Fibroblast of skin of right quadriceps (primary cell): ENCODE data around the gene MRPL32.

Experiments used
- DNase-seq: peaks from one replicate; pipeline ENCODE4 v3.0.0-alpha.2; 2013

Gene MRPL32

DNA sequence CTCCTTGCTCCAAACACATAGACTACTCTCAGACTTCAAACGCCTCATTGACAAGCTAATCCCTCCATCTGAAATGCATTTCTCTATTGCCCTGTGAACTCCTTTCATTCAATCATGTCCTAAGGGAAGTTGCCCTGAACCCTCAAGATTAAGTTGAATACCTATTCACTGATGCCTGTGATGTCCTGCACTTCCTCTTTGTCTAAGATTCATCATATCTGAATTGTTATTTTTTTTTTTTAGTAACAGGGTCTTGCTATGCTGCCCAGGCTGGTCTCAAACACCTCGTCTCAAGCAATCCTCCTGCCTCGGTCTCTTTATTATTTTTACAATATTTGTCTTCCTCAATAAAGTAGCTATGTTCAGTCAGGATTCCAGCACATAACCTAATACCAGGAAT is 3.4 kb upstream of the MRPL32 start:
- no peak for DNase-seq

DNA sequence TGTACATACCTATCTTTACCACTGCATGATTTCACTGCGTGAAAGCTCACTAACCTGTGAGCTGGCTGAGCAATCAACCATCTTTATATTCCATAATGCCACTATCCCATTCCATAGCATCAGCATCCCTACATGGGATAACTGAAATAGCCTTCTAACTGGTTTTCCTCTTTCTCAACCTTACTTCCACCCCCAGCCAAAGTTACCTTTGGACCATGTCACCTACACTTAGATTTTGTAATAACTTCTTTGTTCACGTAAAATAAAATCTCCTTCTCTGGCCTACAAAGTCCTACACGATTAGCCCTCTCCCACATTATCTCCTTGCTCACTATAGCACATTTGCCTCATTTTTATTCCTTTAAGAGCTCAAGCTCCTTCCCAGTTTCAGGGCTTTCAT is 2.7 kb upstream of the MRPL32 start:
- DNase-seq, result no peak

DNA sequence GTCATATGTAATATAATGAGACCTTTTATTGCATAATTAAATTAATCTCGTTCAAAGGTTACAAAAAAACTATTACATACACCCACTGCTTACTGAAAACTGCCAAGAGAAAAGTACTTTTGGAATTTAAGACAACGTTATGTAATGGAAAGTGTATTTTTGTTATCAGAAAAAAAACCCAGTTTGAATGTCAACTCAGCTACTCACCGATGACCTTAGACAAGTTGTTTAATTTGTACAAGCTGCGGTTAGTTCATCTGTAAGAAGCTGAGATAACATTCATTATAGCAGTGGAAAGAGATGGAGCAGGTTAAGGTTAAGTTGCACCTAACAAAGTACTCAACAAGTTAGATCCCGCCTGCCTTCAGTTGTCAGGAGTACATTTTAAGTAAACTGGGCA is 1.3 kb upstream of the MRPL32 start:
- DNase-seq, result no peak

GRCh38 chr7:42931447-42931833 is 736 bp upstream of the MRPL32 start:
- no peak for DNase-seq

- DNase-seq, result peak; percentile 43
Observed at GRCh38 chr7:42932811-42933591, 825 bp downstream of the MRPL32 start.

DNA sequence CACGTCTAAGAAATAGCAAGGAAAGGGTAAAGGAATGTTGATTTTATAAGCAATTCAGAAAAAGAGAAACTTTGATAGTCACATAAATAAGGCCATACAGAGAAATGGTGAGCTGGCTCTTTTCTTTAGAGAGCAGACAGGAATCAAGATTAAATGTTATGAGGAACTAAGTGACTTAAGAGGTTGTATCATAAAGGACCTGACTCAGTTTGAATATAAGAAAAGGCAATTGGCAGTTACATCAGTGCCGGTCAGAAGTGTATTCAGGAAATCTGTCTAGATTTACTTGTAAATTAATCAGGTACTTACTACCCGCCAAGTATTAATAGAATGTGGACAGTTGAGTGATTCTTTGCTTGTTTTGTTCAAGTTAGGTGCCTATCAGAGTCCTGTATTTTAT is 2.1 kb downstream of the MRPL32 start:
- no peak for DNase-seq

DNA sequence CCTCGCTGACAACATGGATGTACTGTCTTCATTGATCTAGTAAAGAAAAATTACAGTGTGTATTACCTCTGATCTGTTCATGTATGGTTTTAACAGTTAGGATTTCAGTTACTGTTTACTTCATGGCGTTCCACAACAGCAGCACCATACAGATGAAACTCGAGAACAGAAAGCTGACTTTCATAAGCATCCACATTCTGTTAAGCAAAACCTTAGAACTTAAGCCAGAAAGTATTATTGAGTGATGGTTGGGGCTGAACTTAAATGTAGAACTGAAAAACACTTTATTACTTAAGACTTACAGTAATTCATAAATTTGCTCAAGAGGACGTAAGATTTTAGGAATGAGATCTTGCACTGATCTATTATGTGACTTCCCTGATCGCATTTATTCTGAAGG is 3.7 kb downstream of the MRPL32 start:
- DNase-seq, result no peak

DNA sequence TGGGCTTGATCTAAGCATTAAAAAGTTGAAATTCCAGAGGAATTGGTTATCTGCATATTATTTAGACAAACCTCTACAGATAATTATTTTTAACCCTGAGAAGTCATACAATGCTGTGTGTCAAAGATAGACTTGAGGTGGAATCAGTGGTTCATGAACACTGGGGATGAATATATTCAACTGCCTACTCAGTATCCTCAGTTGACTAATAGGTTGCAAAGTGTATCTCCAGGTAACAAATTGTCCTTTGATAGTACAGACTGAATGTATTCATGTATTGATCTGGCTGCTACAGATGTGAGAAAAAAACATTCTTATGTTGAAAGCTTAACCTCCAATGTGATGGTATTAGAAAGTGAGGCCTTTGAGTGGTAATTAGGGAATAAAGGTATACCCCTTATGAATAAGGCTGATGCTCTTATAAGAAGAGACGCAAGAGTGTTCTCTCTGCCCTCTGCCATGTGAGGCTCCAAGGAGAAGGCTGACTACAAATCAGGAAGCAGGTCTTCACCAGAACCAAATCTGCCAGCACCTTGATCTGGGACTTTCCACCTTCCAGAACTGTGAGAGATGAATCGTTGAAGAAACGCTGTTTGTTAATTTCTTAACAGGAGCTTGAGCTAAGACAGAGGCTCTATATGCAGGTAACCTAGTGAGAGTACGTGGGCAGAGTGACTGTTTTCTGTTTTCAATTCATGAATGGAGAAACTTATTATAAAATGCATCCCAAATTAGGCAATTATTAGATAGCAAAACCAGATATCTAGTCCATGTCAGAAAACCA is 7.5 kb downstream of the MRPL32 start:
- no peak for DNase-seq

- peak; percentile 77 for DNase-seq
Observed at GRCh38 chr7:42940985-42941847, 9.0 kb downstream of the MRPL32 start.

DNA sequence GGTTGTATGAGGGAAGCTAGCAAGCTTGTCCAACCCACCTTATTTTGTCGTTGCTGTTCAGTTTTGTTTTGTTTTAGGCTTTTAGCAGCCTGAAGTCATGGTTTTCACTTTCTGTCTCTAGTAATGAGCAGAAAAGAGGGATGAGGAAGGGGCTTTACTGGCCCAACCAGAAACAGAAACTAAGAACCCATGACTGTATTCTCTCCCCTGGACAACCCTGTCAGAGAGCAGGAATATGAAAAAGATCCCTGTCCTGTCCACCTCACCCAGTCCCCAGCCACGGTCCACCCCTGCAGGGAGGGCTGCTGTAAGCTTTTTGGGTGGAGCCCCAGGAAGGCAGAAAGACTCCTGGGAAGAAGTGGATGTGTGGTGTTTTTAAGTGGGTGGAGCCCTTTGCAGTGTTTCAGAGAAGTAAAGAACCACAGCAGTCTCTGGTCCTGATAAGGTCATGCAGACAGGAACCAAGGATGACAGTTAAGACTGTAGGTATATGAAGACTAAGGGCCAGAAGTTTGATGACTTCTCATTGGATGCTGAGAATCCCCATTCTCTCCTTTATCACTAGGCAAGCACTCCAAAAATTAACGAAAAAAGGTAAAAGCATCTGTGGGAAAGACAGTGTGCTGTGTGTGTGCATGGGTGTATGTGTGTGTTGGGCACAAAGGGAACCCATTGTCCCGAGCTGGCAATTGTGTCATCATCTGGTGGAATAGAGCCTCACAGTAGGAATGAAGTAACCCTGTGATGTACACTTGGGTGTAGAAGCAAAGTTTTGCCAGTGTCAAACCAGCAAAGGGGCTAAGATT is 13.8 kb downstream of the MRPL32 start:
- no peak for DNase-seq

DNA sequence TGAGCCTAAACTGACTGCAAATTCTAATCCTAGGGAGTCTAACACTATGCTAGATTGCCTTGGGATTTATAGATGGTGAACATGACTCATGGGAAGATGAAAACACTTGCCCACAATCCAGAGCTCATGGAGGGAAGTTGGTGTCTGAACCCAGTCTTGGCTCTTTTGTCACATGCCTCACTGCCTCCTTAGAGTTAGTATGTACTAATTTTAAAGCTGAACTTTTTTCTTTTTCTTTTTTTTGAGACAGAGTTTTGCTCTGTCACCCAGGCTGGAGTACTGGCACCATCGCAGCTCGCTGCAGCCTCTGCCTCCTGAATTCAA is 14.4 kb downstream of the MRPL32 start:
- peak; percentile 22 for DNase-seq

DNA sequence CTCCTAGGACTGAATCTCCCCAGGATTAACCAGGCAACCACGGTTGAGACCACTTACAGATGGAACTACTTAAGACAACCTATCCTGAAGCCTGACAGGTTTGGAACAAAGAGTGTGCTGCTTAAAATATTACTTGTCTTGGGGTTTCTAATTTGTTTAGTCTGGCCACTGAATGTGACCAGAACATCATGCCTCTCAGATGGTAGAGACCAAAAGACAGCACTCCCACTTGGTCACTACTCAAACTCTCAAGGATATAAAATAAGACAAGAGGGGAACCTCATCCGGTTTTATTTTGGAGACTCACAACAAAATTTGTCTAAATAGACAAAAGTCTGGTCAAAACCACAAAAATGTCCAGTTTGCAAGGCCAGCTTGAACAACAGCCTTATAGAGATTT is 15.3 kb downstream of the MRPL32 start:
- DNase-seq, result no peak

DNA sequence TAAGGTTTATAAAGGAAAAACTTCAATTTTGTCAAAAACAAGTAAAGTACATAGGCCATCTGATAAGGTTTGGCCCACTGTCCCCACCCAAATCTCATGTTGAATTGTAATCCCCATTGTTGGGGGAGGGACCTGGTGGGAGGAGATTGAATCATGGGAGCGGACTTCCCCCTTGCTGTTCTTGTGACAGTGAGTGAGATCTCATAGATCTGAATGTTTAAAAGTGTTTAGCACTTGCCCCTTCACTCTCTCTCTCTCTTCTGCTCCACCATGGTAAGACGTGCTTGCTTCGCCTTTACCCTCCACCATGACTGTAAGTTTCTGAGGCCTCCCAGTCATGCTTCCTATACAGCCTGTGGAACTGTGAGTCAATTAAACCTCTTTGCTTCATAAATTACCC is 18.2 kb downstream of the MRPL32 start:
- no peak for DNase-seq

GRCh38 chr7:42952328-42952727 is 20.2 kb downstream of the MRPL32 start:
- DNase-seq, result no peak

DNA sequence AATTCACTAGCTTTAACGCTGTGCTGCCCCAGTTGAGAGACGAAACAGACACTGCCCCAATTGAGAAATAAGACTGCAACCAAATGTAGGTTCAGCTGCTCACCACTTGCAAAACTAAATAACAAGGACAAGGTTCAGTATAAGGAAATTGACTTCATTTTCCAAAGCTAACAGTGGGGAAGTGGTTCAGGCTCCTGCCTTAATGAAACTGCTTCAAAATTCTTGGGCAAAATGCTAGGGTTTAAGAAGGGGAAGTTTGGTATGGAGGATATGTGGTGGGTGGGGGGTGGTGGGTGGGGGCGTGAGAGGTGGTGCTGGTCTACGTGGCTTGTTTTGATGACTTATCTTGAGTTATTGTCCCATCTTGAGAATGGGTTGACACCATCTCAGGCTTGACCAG is 21.8 kb downstream of the MRPL32 start:
- DNase-seq, result no peak

GRCh38 chr7:42956062-42956461 is 23.9 kb downstream of the MRPL32 start:
- no peak for DNase-seq

- DNase-seq, result no peak
Observed at GRCh38 chr7:42959549-42959948, 27.4 kb downstream of the MRPL32 start.

DNA sequence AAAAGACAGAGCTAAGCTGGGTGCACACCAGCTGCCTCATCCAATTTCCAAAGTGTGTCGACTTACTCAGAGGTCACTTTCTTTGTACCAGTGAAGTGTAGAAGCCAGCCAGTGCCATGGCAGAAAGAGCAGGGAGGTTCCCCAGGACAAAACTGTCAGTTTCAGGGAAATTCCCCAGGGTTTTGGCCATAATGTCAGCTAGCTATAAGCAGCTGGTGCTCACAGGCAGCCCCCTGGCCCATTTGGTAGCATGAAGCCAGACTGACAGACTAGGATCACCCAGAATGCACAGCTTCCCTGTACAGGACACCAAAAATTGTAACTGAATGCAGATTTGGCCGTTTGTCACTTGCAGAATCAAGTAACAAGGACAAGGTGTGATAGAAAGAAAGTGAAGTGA is 28.6 kb downstream of the MRPL32 start:
- DNase-seq, result no peak

DNA sequence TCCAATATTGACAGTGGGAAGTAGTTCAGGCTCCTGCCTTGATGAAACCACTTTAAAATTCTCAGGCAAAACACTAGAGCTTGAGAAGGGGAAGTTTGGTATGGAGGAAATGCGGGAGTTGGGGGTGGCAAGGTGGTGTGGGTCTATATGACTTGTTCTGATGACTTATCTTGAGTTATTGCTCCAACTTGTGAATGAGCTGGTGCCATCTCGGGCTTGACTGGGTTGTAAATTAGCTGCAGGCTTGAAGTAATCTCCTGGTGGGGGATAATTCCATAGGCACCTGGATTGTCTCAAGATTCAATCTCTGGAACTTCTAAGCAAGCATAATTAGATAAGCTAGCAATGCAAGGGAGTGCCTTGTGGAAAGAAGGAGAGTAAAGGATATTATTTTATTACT is 29.0 kb downstream of the MRPL32 start:
- DNase-seq, result no peak

GRCh38 chr7:42964293-42964692 is 32.1 kb downstream of the MRPL32 start:
- DNase-seq, result no peak

DNA sequence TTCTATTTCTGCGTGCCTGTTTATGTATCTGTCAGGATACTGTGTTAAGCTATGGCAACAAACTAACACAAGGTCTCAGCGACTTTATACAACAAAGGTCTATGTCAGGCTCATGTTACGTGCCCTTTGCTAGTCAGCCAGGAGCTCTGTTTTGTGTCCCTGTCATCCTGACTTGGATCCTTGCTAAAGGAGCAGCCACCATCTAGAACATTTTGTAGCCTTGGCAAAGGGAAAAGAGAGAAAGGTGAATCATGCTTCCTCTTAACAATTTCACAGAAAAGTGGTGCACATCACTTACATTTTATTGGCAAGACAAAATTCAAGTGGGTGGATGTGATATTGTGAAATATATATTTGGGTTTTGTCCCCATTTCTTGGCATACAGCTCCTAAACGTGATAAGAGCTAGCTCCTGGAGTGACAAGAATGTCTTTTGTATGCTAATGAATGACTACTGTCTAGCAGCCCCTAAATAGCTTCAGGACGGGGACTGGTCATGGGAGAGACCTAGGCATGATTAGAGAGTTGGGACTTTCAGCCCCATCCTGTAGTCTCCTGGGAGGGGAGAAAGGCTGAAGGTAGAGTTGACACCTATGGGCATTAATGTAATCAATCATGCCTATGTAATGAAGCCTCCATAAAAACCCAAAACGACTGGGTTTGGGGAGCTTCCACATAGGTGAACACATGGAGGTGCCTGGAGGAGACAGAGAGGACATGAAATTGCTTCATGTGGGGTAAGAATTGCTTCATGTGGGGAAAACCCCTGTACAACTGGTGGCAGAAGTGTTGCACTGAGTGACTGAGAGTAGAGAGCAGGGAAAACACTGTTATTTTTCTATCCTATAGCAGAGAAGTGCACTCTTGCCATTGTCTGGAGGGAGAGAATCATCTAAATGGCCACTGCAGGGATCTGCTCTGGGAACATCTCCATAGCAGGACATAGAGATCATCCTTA is 33.0 kb downstream of the MRPL32 start:
- peak; percentile 15 for DNase-seq

DNA sequence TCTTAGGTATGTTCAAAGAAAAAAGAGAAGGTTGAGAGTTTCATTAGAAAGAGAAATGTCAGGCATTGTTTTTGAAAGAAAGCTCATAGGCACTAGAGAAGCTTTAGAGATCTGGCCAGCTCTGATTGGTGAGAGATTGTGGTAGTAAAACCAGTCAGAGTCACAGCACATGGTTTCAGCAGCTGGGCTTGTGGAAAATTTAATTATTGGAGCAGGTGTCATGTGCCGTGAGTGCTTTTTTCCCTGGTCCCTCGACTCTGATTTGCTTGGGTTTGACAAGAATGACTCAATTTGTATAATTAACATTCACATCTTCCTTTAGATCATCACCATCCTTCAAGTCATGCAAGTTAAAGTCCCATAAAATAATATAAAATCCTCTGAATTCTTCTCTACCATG is 35.2 kb downstream of the MRPL32 start:
- no peak for DNase-seq
